HCEC 1CT (cell line): ENCODE results near the gene SULT2B1.
"Not testable (repeated sequence)": the region's sequence is repeated elsewhere in the genome, so short reads cannot be mapped to it uniquely, and the experiment has no call there.

Experiments used
- DNase-seq: peaks from one replicate; pipeline ENCODE4 v3.0.0-alpha.2; 2017

SULT2B1 gene

GRCh38 chr19:48561412-48561811 lies 9.4 kb downstream of the SULT2B1 start:
- DNase-seq, result no peak

DNA sequence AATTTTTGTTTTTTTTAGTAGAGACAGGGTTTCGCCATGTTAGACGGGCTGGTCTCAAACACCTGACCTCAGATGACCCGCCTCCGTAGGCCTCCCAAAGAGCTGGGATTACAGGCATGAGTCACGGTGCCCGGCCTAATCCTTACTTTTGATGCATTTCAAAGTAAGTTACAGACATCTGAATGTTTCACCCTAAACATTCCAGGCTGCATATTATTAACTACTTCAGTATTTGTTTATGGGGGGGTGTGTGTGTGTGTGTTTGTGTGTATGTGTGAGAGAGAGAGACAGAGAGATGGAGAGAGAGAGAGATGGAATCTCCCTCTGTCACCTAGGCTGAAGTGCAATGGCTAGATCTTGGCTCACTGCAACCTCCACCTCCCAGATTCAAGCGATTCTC lies 13.1 kb downstream of the SULT2B1 start:
- DNase-seq, result peak; percentile 92

DNA sequence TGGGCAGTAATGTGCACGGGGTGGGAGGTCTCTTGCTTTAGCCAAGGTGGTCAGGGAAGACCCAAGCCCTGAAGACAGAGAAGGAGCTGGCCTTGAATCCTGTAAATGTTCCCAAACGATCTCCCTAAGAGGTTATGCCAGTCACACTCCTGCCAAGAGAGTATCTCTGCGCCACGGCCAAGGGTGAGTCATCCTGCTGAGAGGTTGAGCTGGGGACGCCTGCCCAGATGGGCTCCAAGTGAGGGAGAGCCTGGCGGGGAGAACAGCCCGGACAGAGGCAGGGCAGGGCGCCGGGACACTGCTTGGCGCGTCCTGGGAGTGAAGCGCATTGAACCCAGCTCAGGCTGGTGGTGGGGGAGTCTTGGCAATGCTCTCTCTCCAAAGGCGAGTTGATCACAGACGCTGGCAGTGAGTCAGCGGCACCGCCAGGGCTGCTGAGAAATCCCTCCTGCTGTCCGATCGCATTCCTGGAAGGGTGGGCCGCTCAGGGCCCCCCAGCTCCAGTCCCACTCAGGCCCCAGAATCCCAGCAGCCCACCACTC lies 16.4 kb downstream of the SULT2B1 start:
- DNase-seq, result peak; percentile 87

GRCh38 chr19:48569814-48570213 lies 17.8 kb downstream of the SULT2B1 start:
- DNase-seq, result peak; percentile 47

- DNase-seq, result no peak
Measured at GRCh38 chr19:48571378-48572162, 19.6 kb downstream of the SULT2B1 start.

GRCh38 chr19:48573163-48573505 lies 21.2 kb downstream of the SULT2B1 start:
- DNase-seq, result no peak

- DNase-seq, result no peak
Measured at GRCh38 chr19:48575931-48576622, 24.1 kb downstream of the SULT2B1 start.

- DNase-seq, result not testable (repeated sequence)
Measured at GRCh38 chr19:48577908-48578307, 25.9 kb downstream of the SULT2B1 start.

GRCh38 chr19:48578891-48579290 lies 26.9 kb downstream of the SULT2B1 start:
- peak; percentile 17 for DNase-seq

- DNase-seq, result no peak
Measured at GRCh38 chr19:48582168-48582567, 30.2 kb downstream of the SULT2B1 start.

GRCh38 chr19:48587387-48587786 lies 35.4 kb downstream of the SULT2B1 start:
- no peak for DNase-seq

DNA sequence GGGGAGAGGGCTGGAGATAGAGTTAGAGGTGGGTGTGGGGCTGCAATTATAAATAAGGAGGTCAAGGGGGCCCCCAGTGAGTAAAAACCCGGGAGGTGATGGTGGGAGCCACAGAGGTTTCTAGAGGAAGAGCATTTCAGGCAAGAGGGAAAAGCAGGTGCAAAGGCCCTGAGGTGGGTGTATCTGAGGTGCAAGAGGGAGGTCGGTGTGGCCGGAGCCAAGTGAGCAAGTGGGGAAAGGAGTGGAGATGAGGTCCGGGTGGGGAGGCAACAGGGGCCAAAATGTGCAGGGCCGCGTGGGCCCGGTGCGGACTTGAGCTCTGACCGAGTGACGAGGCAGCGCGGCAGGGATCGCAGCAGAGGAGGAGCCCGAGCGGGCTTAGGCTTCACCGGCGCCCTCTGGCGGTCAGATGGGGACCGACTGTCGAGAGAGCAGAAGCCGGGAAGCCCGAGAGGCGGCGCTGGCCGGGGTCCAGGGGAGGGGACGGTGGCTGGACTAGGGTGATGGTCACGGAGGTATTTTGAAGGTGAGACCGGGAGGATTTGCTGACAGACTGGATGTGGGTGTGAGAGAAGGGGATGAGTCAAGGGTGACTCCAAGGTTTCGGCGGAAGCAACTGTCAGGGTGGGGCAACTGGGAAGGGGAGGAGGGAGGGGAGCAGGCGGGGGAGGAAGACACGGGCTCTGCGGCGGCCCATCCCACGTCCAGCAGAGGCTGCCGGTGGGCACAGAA lies 36.9 kb downstream of the SULT2B1 start:
- DNase-seq, result peak; percentile 59

- DNase-seq, result peak; percentile 28
Measured at GRCh38 chr19:48591021-48591420, 39.0 kb downstream of the SULT2B1 start.

GRCh38 chr19:48595171-48595570 lies 43.2 kb downstream of the SULT2B1 start:
- no peak for DNase-seq

DNA sequence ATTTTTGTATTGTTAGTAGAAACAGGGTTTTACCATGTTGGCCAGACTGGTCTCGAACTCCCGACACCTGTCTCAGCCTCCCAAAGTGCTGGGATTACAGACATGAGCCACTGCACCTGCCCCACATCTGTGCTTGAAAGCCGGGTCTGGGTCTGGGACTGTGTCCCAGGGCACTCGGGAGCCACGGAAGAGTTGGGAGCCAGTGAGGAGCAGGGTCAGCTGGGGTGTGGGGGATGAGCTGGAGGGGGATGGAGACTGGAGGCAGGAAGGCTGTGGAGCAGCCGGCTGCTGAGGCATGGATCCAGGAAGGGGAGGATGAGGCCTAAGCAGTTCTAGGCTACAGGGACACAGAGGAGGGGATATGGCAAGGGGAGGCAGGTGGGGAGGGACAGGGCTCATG lies 43.9 kb downstream of the SULT2B1 start:
- no peak for DNase-seq

DNA sequence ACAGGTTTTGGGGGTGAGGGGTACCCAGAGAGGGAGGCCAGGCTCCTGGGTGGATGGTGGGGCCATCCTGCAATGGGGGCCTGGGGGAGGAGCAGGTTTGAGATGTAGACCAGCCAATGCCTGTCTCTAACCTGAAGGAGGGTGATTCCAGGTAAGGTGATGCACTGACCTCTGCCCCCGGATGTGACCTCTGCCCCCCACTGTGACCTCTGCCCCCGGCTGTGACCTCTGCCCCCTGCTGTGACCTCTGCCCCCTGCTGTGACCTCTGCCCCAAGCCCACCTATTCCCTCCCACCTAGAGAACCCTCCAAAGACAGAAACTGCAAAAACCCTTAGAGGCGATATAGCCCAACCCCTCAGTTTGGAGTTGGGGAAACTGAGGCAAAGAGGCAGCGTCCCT lies 44.3 kb downstream of the SULT2B1 start:
- no peak for DNase-seq

GRCh38 chr19:48596679-48597465 lies 44.9 kb downstream of the SULT2B1 start:
- DNase-seq, result no peak

- no peak for DNase-seq
Measured at GRCh38 chr19:48598996-48599700, 47.2 kb downstream of the SULT2B1 start.

DNA sequence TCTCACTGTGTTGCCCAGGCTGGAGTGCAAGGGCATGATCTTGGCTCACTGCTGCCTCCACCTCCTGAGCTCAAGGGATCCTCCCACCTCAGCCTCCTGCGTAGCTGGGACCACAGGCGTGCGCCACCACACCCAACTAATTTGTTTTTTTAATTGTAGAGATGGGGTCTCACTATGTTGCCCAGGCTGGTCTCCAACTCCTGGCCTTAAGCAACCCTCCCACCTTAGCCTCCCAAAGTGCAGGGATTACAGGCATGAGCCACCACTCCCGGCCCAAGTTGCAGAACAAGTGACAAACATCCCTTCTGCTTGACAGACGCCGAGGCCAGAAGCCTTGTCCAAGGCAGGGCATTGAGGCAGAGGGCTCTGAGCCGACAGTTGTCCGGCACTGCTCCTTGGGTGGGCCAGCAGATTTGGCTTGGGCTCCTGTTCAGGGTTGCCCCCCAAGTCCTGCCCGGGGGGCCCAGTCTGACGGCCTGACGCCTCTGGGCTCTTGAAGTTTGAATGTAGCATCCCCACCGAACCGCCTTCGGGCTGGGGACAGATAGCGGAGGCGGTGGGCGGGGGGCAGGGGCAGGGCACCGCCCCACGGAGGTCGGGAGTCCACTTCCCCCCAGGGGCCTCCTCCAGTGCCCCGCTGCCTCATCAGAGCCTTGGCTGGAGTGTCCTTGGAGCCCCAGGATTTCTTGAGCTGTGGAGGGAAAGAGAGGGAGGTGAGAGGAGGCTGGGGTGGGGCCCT lies 48.9 kb downstream of the SULT2B1 start:
- no peak for DNase-seq

DNA sequence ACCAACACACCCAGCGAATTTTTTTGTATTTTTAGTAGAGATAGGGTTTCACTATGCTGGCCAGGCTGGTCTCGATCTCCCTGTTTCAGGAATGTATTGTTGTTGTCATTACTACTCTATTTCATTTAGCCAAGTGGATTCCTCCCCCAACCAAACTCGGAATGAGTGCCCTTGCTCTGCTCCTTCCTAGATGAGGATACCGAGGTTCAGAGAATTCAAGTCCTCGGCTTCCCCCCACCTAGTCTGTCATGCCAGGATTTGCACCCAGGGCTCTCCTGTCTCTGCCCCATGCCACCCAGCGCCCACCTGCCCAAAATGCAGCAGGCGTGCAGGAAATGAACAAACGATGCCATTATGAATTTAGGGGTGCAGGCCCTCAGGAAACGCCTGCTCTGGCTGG lies 51.0 kb downstream of the SULT2B1 start:
- DNase-seq, result no peak

DNA sequence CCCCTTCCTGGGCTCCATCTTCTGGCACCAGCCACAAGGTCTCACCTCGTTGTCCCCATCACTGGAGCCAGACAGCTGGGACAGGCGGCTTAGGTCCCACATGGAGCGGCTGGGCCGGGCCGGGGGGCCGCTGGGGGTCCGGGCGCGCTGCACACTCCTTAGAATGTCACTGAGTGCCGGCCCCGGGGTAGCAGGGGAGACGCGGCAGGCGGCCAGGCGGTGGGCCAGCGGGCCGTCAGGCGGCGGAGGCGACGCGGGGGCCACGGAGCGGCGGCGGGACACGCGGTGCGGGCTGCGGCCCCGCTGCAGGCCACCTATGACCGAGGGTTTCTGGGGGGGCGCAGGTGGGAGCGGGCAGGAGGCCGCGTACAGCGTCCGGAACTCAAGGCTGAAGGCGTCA lies 51.5 kb downstream of the SULT2B1 start:
- DNase-seq, result no peak
